HepG2 (cell line): ENCODE measurements around the gene UTS2R. TPM values are rescaled to one million over a fixed set of nuclear protein-coding genes. Genes with fewer than 3 reads are reported as not detected.

ENCODE experiments used
- AGO1 ChIP-seq: fragments of 200-400 bp; formaldehyde crosslinking; IDR thresholded peaks from 2 replicates; pipeline ENCODE4 v1.6.1; 2017; ENCODE audit warnings: mild to moderate bottlenecking, low read depth, low read length, moderate library complexity; ENCODE audit not compliant: poor library complexity, severe bottlenecking
- FOXC1 ChIP-seq: sonication (generic); formaldehyde crosslinking; IDR thresholded peaks from 2 replicates; pipeline ENCODE4 v1.8.0; 2022; ENCODE audit warnings: mild to moderate bottlenecking, missing genetic modification reagents, borderline replicate concordance
- HOXD1 ChIP-seq: sonication (generic); formaldehyde crosslinking; IDR thresholded peaks from 2 replicates; pipeline ENCODE4 v1.5.0; 2020; ENCODE audit warnings: missing genetic modification reagents
- JUNB ChIP-seq: sonication (generic); formaldehyde crosslinking; IDR thresholded peaks from 2 replicates; pipeline ENCODE4 v1.8.0; 2022; ENCODE audit warnings: missing genetic modification reagents, mild to moderate bottlenecking, borderline replicate concordance
- MEF2D ChIP-seq: sonication (generic); formaldehyde crosslinking; IDR thresholded peaks from 2 replicates; pipeline ENCODE4 v1.5.1; 2020; ENCODE audit warnings: mild to moderate bottlenecking, missing genetic modification reagents
- POLR2AphosphoS5 ChIP-seq: IDR thresholded peaks from 2 replicates; pipeline ENCODE4 v1.6.1; 2012; ENCODE audit warnings: low read depth, low read length
- TRIM24 ChIP-seq: sonication (generic); formaldehyde crosslinking; IDR thresholded peaks from 2 replicates; pipeline ENCODE4 v1.8.0; 2022; ENCODE audit warnings: mild to moderate bottlenecking, missing genetic modification reagents
- YY1 ChIP-seq: IDR thresholded peaks from 2 replicates; pipeline ENCODE4 v1.6.1; 2011; ENCODE audit warnings: low read length, low read depth, moderate library complexity, mild to moderate bottlenecking; ENCODE audit not compliant: insufficient read depth, insufficient replicate concordance
- ZMAT3 ChIP-seq: sonication (generic); formaldehyde crosslinking; conservative IDR thresholded peaks from 2 replicates; pipeline ENCODE4 v1.7.0; 2021; ENCODE audit warnings: missing genetic modification reagents
- ZNF10 ChIP-seq: sonication (generic); formaldehyde crosslinking; IDR thresholded peaks from 2 replicates; pipeline ENCODE4 v1.4.0; 2020; ENCODE audit warnings: mild to moderate bottlenecking, low read depth, missing genetic modification reagents, borderline replicate concordance
- ZNF124 ChIP-seq: sonication (generic); formaldehyde crosslinking; IDR thresholded peaks from 2 replicates; pipeline ENCODE4 v1.4.0; 2020; ENCODE audit warnings: missing genetic modification reagents
- ZNF326 ChIP-seq: sonication (generic); formaldehyde crosslinking; IDR thresholded peaks from 2 replicates; pipeline ENCODE4 v1.4.0; 2020; ENCODE audit warnings: missing genetic modification reagents, borderline replicate concordance
- ZNF33B ChIP-seq: sonication (generic); formaldehyde crosslinking; IDR thresholded peaks from 2 replicates; pipeline ENCODE4 v1.5.1; 2020; ENCODE audit warnings: mild to moderate bottlenecking, missing genetic modification reagents
- ZNF441 ChIP-seq: sonication (generic); formaldehyde crosslinking; IDR thresholded peaks from 2 replicates; pipeline ENCODE4 v1.7.0; 2021; ENCODE audit warnings: missing genetic modification reagents, borderline replicate concordance
- polyA plus RNA-seq, 8 experiments: library from polyadenylated mRNA; depleted of rRNA in 3 of 8; stranded (reverse) in 7 of 8; unstranded in 1 of 8; fragments of >200 nt; fragmentation: Illumina TruSeq in 4 of 8; extraction: Trizol in 4 of 8; gene quantifications; 2 replicates each; pipeline versions ENCODE4 v1.2.1 to v1.2.3, GENCODE V29; 2011 to 2016; ENCODE audit warnings: low read depth in 4 of 8, missing spikeins in 1 of 8, mixed read lengths in 1 of 8; ENCODE audit not compliant: insufficient read depth in 1 of 8
- total RNA-seq, 5 experiments: library from RNA; depleted of rRNA; stranded (reverse); fragments of >200 nt; fragmentation: Illumina TruSeq; extraction: Trizol; gene quantifications; 2 replicates each; pipeline ENCODE4 v1.2.3, GENCODE V29; 2016; ENCODE audit warnings: low read depth in 1 of 5
- TF ChIP-seq, protein P1 (sequence below): sonication (generic); formaldehyde crosslinking; IDR thresholded peaks from 2 replicates; pipeline ENCODE4 v1.4.0; 2020; ENCODE audit warnings: mild to moderate bottlenecking, missing genetic modification reagents, borderline replicate concordance
- TF ChIP-seq, protein P2 (sequence below): IDR thresholded peaks from 2 replicates; pipeline ENCODE4 v1.6.1; 2016; ENCODE audit warnings: missing compliant biosample characterization, missing genetic modification reagents, borderline replicate concordance
- TF ChIP-seq, protein P3 (sequence below), 2 experiments: sonication (generic) in 1 of 2; formaldehyde crosslinking in 1 of 2; IDR thresholded peaks; 2 replicates each; pipeline versions ENCODE4 v1.5.1 to v1.6.1; 2011 to 2020; ENCODE audit warnings: borderline replicate concordance in 1 of 2, low read depth in 1 of 2, low read length in 1 of 2, mild to moderate bottlenecking in 1 of 2, missing genetic modification reagents in 1 of 2, moderate library complexity in 1 of 2

UTS2R gene
- total and polyA plus RNA-seq, 2 of the 13 experiments (the other 11 are each of a cell fraction or from before 2014, with no cell fraction given) = 0.13 to 0.15 TPM

DNA sequence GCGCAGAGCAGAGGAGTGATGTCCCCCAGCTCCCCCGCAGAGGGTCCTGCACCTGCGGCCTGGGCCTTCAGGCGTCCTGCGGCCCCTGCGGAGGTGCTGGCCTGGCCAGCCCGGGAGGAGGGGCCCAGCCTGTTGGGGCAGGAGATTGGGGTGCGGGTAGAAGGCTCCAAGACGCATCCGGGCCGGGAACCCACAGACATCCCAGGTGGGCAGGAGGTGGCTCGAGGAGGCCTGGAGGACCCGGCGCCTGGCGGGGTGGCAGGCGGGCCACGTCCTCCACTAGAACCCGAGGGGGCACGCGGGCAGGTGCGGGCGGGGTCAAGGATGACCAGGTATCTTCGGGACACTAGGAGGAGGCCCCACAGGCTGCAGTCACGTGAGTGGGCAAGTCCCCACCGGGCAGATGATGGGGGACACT lies 37.4 kb upstream of the UTS2R start (continued):
- TF ChIP-seq, protein P1, sequence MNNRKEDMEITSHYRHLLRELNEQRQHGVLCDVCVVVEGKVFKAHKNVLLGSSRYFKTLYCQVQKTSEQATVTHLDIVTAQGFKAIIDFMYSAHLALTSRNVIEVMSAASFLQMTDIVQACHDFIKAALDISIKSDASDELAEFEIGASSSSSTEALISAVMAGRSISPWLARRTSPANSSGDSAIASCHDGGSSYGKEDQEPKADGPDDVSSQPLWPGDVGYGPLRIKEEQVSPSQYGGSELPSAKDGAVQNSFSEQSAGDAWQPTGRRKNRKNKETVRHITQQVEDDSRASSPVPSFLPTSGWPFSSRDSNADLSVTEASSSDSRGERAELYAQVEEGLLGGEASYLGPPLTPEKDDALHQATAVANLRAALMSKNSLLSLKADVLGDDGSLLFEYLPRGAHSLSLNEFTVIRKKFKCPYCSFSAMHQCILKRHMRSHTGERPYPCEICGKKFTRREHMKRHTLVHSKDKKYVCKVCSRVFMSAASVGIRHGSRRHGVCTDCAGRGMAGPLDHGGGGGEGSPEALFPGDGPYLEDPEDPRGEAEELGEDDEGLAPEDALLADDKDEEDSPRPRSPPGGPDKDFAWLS = no peak
- TF ChIP-seq, protein P2, sequence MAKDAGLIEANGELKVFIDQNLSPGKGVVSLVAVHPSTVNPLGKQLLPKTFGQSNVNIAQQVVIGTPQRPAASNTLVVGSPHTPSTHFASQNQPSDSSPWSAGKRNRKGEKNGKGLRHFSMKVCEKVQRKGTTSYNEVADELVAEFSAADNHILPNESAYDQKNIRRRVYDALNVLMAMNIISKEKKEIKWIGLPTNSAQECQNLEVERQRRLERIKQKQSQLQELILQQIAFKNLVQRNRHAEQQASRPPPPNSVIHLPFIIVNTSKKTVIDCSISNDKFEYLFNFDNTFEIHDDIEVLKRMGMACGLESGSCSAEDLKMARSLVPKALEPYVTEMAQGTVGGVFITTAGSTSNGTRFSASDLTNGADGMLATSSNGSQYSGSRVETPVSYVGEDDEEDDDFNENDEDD = no peak
- TF ChIP-seq ZNF326 = no peak
- TF ChIP-seq FOXC1 (CRISPR knock-in tag) = no peak
- no peak for TF ChIP-seq ZNF441 (CRISPR knock-in tag)
- no peak for TF ChIP-seq TRIM24
- no peak for TF ChIP-seq MEF2D (CRISPR knock-in tag)
- no peak for TF ChIP-seq ZNF10 (CRISPR knock-in tag)
- TF ChIP-seq, protein P3, sequence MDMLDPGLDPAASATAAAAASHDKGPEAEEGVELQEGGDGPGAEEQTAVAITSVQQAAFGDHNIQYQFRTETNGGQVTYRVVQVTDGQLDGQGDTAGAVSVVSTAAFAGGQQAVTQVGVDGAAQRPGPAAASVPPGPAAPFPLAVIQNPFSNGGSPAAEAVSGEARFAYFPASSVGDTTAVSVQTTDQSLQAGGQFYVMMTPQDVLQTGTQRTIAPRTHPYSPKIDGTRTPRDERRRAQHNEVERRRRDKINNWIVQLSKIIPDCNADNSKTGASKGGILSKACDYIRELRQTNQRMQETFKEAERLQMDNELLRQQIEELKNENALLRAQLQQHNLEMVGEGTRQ (IDR thresholded peaks at IDR 0.05; ENCODE audit: low read depth, low read length) = no peak
- TF ChIP-seq, protein P3 (CRISPR knock-in tag; IDR thresholded peaks at IDR 0.05; ENCODE audit: borderline replicate concordance) = no peak
- TF ChIP-seq ZNF33B = no peak
- no peak for TF ChIP-seq JUNB (CRISPR knock-in tag)
- no peak for TF ChIP-seq ZMAT3 (CRISPR knock-in tag)
- no peak for TF ChIP-seq YY1
- TF ChIP-seq AGO1 = peak; percentile 81
- TF ChIP-seq POLR2AphosphoS5 = no peak
- no peak for TF ChIP-seq ZNF124
- no peak for TF ChIP-seq HOXD1 (CRISPR knock-in tag)
